Right lobe of liver (tissue), 6 donors: ENCODE results near the gene RCBTB1. TPM values are rescaled to one million over a fixed set of nuclear protein-coding genes. Genes with fewer than 3 reads are reported as not detected.
A peak's percentile ranks its signal among the peaks of the same experiment; 100 is the strongest.
"Not testable (repeated sequence)": the region's sequence is repeated elsewhere in the genome, so short reads cannot be mapped to it uniquely, and the experiment has no call there.

ENCODE experiments used
- ATAC-seq, 4 donors: fragments of 200-7000 bp; cut with Tn5 transposase; one replicate each; pipeline ENCODE4 v1.9.1; 2020; ENCODE audit warnings: mild to moderate bottlenecking in 4 of 4, moderate library complexity in 4 of 4
- DNase-seq, 3 donors: peaks; one replicate each; pipeline ENCODE4 v3.0.0-alpha.2; 2020
- H3K27ac ChIP-seq, 3 donors: fragments of 200-600 bp; one replicate each; pipeline ENCODE4 v1.8.0; 2022
- H3K27me3 ChIP-seq, 2 donors: fragments of 200-600 bp; one replicate each; pipeline ENCODE4 v1.8.0; 2022
- H3K36me3 ChIP-seq, 4 donors: fragments of 200-600 bp; sonication (generic) in 1 of 4; one replicate each; pipeline versions ENCODE4 v1.5.1 to v1.8.0; 2017 to 2022; ENCODE audit warnings: control low read depth in 1 of 4
- H3K4me1 ChIP-seq, 4 donors: fragments of 200-600 bp; sonication (generic) in 1 of 4; one replicate each; pipeline versions ENCODE4 v1.5.1 to v1.8.0; 2017 to 2022; ENCODE audit warnings: control low read depth in 1 of 4
- H3K4me3 ChIP-seq, 3 donors: fragments of 200-600 bp; one replicate each; pipeline ENCODE4 v1.8.0; 2022
- H3K9me3 ChIP-seq, 4 donors: fragments of 200-600 bp; sonication (generic) in 1 of 4; one replicate each; pipeline versions ENCODE4 v1.5.1 to v1.8.0; 2017 to 2022; ENCODE audit warnings: control low read depth in 1 of 4
- CTCF ChIP-seq, 4 donors: fragments of 200-600 bp in 3 of 4; fragments of 450-650 bp in 1 of 4; IDR thresholded peaks; one replicate each; pipeline versions ENCODE4 v1.5.1 to v1.8.0; 2016 to 2022; ENCODE audit warnings: antibody characterized with exemption in 4 of 4, mild to moderate bottlenecking in 2 of 4
- POLR2A ChIP-seq: fragments of 450-650 bp; IDR thresholded peaks from one replicate; pipeline ENCODE4 v1.6.1; 2017; ENCODE audit warnings: antibody characterized with exemption, mild to moderate bottlenecking
- WGBS: methylation state at CpG from one replicate; pipeline ENCODE4 v1.1.6; 2018; ENCODE audit warnings: low coverage, low lambda C conversion rate; ENCODE audit not compliant: insufficient coverage; ENCODE audit errors: missing lambda C conversion rate; 5-methylcytosine and 5-hydroxymethylcytosine counted together
- intact Hi-C, 2 donors: fragments of 100-400 bp; cut with DNase I; formaldehyde crosslinking; loops; one replicate each; pipeline versions ENCODE4 v1.11.2 to v1.14.1; 2022
- total RNA-seq, 6 experiments: library from RNA; depleted of rRNA in 2 of 6; stranded (reverse); fragments of >200 nt in 2 of 6; fragmentation: NEBNext Ultra II Directional in 3 of 6; extraction: Animal tissue kit (Norgen Biotek cat#: 25700) in 3 of 6; gene quantifications; one replicate each; pipeline versions ENCODE4 v1.1.0 to v1.2.4, GENCODE V29; 2016 to 2023
- donor health status: DM: no; HTN: yes; CAD: no.
- donor health status: DM: no; HTN: no; CAD: no.
- donor health status: DM: no; HTN: no; CAD: no.
- donor health status: DM: no; HTN: yes; CAD: no.
- donor health status: DM: no; HTN: yes; CAD: no.

RCBTB1 gene
- total RNA-seq, 6 experiments from 2014 or later: 5.8 to 9.5 (median 7.3) TPM

DNA sequence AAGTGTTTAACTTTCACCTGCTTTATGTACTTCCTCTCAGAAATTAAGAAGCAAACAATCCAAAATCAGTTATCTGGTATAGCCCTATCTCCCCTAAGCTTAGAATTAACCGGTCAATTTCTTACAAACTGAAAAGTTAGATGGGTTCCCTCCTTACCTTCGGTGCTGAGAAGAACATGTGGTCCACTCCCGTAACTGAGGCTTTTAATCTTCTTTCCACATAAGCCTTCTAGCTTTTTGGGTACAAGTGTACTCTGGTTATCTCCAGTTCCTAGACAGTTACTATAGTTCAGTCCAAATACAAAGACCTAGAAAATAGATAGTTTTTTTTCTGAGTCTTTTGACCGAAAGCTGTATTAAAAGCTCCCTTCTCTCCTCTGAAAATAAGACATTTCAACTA lies 18.9 kb downstream of the RCBTB1 start:
- DNase-seq (no peak), ATAC-seq (no peak)
- Histone ChIP-seq H3K27me3 (no peaks in the 10 kb centered on the region), H3K4me1 (peaks cover 0 to under 1% (median 0%) of the 10 kb centered on the region in 4 donors), H3K36me3 (peaks cover 0 to 8% (median 0%) of the 10 kb centered on the region in 4 donors), H3K27ac (no peak overlapping the region), H3K9me3 (no peaks in the 10 kb centered on the region), H3K4me3 (no peak overlapping the region)
- 97% methylated on average over 4 of the region's 4 CpGs for WGBS
- intact Hi-C loops: no loop called here
- TF ChIP-seq POLR2A (no peak), CTCF (IDR thresholded peaks at IDR 0.05) (no peak)

DNA sequence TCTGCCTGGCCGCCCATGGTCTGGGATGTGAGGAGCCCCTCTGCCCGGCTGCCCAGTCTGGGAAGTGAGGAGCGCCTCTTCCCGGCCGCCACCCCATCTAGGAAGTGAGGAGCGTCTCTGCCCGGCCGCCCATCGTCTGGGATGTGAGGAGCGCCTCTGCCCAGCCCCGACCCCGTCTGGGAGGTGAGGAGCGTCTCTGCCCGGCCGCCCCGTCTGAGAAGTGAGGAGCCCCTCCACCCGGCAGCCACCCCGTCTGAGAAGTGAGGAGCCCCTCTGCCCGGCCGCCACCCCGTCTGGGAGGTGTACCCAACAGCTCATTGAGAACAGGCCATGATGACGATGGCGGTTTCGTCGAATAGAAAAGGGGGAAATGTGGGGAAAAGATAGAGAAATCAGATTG lies 19.9 kb downstream of the RCBTB1 start:
- intact Hi-C loops, ATAC-seq, H3K4me3 ChIP-seq, DNase-seq, H3K27me3 ChIP-seq, H3K4me1 ChIP-seq, H3K27ac ChIP-seq, H3K36me3 ChIP-seq, H3K9me3 ChIP-seq: not testable (repeated sequence)
- no CpG with 5 or more reads among the region's 25 CpGs for WGBS

- DNase-seq (no peak), ATAC-seq (no peak)
- no peaks in the 10 kb centered on the region for H3K9me3 ChIP-seq
- peaks cover 0 to 16% (median 4%) of the 10 kb centered on the region in 4 donors for H3K4me1 ChIP-seq
- no peak for TF ChIP-seq CTCF (IDR thresholded peaks at IDR 0.05)
- no peak for TF ChIP-seq POLR2A
- intact Hi-C loops: no loop called here
- H3K27me3 ChIP-seq: no peaks in the 10 kb centered on the region
- 73% methylated on average over 5 of the region's 5 CpGs for WGBS
- no peak overlapping the region for H3K27ac ChIP-seq
- H3K4me3 ChIP-seq: no peak overlapping the region
- peaks cover 0 to 8% (median 3%) of the 10 kb centered on the region in 4 donors for H3K36me3 ChIP-seq
Measured at GRCh38 chr13:49563516-49563915, 21.8 kb downstream of the RCBTB1 start.

DNA sequence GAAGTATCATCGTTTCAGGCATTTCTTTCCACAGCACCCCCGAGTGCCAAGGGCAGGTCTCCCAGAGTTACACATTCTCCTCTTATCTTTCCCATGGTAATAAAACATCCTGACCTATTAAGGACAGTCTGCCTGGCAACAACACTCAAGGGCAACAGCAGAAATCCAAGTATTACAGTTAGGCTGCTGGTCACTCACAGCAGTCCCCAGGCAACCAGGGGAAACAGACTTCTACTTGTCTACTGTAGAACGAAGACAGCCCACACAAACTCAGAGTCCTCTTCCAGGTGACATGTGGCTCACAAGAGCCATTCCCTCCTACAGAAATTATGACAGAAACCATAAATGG lies 24.3 kb downstream of the RCBTB1 start:
- TF ChIP-seq CTCF (IDR thresholded peaks at IDR 0.05) (no peak), POLR2A (no peak)
- WGBS: 25% methylated on average over 3 of the region's 3 CpGs
- intact Hi-C loops: no loop called here
- Histone ChIP-seq H3K9me3 (no peaks in the 10 kb centered on the region), H3K27me3 (no peaks in the 10 kb centered on the region), H3K36me3 (peaks cover 0 to 6% (median 0%) of the 10 kb centered on the region in 4 donors), H3K4me3 (no peak overlapping the region), H3K4me1 (peaks cover 0 to 16% (median 4%) of the 10 kb centered on the region in 4 donors), H3K27ac (no peak overlapping the region)
- no peak for DNase-seq
- ATAC-seq: peak; percentile 41 to 70 (median 57)

DNA sequence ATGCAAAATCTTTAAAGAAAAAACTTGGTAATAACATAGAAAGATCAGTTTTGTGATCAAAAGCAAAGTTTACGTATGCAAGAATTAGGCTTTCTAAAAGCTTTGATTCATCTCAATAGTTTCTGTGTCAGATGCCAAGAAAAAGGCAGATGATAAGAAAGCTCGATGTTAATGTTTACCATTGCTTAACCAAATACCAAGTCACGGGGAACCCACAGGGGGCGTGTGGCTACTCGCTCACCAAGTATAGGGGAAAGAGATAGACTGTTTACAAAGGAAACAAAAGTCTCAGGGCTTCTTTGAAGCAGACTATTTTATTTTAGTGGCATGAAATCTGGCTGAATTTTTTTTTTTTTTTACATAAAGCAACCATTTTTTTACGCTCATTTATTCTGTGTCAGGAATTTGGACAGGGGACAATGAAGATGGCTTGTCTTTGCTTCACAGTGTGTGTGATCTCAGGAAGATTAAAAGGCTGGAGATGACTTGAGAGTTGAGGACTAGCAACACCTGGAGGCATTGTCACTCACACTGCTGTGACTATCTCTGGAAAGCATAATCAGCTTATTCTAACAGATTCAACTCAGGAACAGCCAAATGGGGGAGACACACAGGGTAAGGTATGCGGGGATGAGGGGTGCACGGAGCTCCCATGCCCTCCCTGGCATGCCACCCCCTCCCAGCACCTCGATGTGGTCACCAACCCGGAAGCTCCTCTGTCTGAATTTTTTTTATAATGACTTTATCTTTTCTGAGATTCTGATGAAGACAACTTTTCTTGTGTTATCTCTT lies 24.9 kb downstream of the RCBTB1 start:
- Histone ChIP-seq H3K27me3 (no peaks in the 10 kb centered on the region), H3K36me3 (peaks cover 0 to 6% (median 0%) of the 10 kb centered on the region in 4 donors), H3K4me3 (no peak overlapping the region), H3K27ac (peak overlapping the region in 1 of 3 donors; percentile 3), H3K9me3 (no peaks in the 10 kb centered on the region), H3K4me1 (peaks cover 0 to 16% (median 4%) of the 10 kb centered on the region in 4 donors)
- peak; percentile 64 to 69 (median 66) for DNase-seq
- peak; percentile 93 to 96 (median 95) for ATAC-seq
- 26% methylated on average over 8 of the region's 10 CpGs for WGBS
- TF ChIP-seq CTCF (IDR thresholded peaks at IDR 0.05) (peak in 3 of 4 donors; percentile 30 to 43 (median 40)), POLR2A (no peak)
- intact Hi-C loops: no loop called here
